Inflammatory macrophage treated with lipopolysaccharide for 4 hours (primary cell): Measurements from ENCODE around the gene MEOX1.
"Not testable (repeated sequence)": the region's sequence is repeated elsewhere in the genome, so short reads cannot be mapped to it uniquely, and the experiment has no call there.

ENCODE experiments used
- DNase-seq: peaks from one replicate; pipeline ENCODE4 v3.0.0-alpha.2; 2020

The MEOX1 gene

DNA sequence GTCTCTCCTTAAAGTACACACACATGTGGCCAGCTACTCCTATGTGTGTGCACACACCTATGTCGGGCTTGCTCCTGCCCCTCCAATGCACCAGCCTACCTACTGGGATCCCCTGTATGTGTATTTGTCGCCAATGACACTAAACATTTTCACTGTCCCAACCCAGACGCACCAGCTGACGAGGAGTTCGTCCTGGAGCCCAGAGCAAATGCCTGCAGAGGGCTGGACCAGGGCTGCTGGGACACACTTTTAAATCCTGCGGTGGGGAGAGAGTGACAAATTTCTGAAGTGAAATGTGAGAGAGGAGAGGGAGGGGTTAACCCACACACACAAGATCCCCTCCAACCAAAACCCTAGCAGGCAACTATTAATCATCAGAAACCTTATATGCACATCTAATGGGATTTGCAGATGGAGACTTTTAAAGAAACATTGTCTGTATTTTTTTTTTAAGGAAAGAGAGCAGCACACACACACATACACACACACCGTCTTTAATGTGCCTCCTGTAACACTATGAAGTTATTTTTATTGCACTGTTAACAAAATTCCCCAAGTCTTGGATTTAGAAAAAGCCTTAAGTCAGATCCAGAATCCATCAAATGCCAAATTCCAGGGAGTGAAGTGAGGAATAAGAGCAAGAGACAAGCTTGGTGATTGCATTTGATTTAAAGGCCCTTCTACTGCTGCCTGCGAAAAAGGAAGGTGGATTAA, at the start of gene MEOX1:
MEOX1 (minus strand) TSS at position 224 of the 714 bp plus-strand sequence. CDS start 388 bp downstream, outside the sequence.
- no peak for DNase-seq

DNA sequence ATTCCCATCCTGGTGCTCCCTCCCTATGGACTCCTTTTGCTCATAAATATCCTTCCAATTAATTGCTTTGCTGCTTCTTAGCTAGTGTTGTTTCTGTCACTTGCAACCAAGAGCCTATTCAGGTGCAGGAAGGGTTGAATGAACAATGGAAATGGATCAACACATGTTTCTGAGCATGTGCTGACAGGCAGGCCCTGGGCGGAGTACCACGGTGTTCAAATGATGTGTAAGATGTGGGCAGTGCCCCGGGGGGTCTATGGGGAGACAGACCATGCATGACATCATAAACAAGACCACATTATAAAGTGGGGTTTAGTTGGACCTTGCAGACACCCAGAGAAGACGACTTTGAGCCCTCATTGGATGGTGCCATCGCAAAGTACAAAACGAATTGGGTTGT, 48.4 kb upstream of the MEOX1 start:
- no peak for DNase-seq

DNA sequence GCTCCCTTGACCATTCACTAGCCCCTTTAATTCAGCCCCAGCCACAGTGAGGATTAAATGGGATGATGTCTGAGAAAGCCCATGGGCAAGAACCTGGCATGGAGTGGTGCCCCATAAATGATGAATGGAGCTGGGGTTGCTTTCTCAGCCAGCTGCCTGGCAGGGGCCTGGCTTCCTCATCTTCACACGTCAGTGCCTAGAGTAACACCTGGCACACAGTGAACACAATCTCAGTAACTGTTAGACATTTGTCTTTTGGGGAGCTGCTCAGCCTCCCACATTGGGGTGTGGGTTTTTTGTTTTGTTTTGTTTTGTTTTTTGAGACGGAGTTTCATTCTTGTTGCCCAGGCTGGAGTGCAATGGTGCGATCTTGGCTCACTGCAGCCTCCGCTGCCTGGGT, 47.5 kb upstream of the MEOX1 start:
- no peak for DNase-seq

GRCh38 chr17:43707184-43707583, 45.5 kb upstream of the MEOX1 start:
- DNase-seq: no peak

DNA sequence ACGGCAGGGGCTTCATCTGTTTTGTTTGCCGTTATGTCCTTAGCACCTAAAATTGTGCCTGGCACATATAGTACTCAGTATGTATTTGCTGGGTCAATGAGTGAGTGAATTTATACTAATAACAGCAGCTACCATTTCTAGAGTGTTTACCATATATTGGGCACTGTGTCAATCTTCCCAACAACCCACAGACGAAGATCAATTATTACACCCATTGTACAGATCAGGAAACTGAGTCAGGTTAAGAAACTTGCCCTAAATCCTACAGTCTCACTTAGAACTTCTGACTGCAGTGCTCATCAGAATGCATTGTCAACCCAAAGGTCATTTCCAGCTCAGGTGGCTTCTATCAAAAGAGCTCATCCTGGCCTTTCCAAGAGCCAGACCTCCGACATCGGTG, 44.5 kb upstream of the MEOX1 start:
- DNase-seq: no peak

GRCh38 chr17:43703630-43704029, 41.9 kb upstream of the MEOX1 start:
- no peak for DNase-seq

GRCh38 chr17:43702637-43703036, 40.9 kb upstream of the MEOX1 start:
- peak; percentile 26 for DNase-seq

- DNase-seq: peak; percentile 57
Observed at GRCh38 chr17:43701318-43701743, 39.6 kb upstream of the MEOX1 start.

DNA sequence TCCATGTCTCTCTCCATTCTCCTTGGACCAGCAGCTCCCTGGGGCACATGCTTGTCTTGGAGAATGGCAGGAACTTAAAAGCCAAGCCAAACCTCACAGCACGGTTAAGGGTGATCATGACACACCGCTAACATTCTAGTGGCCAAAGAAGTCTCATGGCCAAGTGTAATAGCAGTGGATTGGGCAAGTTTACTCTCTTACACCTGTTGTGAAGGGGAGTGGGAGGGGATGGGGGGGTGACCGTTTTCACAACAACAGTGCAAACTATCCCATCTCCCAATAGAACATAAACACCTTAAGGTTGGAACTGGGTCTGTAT, 37.7 kb upstream of the MEOX1 start:
- DNase-seq: no peak

DNA sequence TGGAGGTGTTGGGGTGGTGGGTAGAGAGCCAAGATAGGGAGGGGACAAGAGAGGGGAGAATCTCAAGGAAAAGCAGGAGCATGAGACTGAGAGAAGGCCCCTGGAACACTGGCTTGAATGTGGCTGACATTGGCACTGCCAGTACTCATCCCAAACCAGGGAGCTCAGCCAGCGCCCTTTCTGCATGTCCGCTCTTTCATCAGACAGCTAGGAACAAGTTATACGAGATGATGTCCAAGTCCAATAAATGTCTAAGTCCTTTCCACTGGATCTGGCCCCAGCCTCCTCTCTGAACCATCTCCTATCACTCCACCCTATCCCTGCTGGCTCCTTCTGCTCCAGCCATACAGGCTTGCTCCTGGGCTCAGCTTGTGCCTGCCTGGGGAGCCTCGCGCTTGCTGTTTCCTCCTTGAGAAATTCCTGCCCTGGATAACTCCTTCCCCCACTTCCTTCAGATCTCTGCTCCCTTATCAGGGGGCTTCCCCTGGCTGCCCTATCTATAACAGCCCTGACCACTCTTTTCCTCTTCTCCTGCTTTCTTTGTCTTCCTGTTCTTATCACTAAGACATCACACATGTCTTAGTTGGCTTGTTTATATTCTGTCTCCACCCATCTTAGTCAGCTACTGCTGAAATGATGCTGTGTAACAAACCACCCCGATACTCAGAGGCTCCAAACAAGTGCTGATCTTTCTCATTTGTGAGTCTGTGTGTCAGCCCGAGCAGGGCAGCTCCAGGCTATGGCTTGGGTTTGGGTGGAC, 37.1 kb upstream of the MEOX1 start:
- DNase-seq: no peak

GRCh38 chr17:43697937-43698336, 36.2 kb upstream of the MEOX1 start:
- DNase-seq: no peak

GRCh38 chr17:43696891-43697290, 35.2 kb upstream of the MEOX1 start:
- DNase-seq: no peak

DNA sequence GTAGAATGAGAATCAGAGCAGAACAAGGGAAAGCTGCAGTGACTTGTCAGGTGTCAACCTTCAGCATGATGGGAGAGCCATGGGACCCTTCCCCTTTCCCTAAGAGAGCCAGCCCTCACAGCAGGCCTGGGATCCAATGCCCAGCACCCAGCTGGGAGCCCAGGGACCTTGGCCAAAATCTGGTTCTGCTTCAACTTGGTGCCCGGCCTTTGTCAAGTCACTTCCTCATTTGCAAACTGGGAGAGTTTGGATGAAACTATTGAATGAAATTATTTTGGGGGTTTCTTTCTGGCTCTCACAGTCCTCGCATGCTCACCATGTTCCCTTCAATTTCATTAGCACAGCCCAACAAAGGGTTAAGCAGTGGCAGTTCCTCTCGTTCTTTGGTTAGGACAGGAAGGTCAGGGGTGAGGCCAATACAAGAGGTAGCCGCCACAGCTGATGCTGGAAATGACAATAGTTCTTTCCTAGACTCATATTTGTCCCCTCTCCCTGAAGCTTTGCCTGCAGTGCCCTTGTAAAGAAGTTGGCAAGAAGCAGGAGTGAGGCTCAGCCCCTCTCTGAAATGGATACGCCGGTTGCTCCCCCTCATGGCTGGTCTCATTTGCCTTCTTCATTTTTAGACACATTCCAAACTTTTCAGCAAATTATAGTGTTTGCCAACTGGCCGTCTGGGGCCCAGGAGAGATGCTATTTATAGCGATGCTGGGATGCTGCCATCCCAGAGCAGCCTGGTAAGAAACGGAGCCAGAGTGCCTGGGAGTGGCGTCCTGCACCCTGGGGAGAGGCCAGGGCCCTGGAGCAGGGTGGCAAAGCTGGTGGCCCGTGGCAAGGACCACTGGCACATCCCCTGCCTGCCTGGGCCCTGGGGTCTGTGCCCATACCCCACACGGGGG, 34.5 kb upstream of the MEOX1 start:
- DNase-seq: no peak

DNA sequence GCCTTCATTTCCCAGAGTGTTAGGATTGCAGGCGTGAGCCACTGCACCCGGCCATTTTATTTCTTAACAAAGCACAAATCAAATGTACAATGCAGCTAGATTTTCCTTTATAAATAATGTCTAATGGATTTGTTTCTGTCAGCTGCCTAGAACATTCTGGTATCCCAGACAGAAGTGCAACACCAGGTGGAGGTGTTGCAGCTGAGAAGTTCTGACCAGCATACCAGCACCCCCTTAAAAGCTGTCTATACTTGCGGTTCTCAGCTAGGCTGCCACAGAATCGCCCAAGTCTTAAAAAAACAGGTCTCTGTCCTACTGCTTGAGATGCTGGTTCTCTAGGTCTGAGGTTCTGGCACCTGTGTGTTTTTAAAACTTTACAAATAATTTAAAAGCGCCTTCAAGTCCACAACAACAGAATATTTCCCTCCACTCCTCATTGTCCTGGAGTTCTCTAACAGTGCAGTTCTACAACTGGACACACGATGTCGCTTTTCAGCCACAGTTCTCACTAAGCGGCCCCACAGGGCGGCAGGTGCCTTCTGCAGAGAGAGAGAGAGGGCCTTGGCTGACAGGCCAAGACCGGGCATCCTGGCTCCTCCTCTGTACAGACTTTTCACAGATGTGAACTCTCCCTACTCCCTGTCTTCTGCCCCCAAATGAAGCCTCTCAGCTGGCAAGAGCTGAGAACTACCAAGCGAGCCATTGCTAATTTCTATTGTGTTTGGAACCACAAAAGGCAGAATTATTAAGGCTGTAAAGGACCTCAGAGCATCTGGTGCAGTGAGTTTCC, 32.6 kb upstream of the MEOX1 start:
- peak; percentile 80 for DNase-seq

- DNase-seq: no peak
Observed at GRCh38 chr17:43691317-43691693, 29.6 kb upstream of the MEOX1 start.

DNA sequence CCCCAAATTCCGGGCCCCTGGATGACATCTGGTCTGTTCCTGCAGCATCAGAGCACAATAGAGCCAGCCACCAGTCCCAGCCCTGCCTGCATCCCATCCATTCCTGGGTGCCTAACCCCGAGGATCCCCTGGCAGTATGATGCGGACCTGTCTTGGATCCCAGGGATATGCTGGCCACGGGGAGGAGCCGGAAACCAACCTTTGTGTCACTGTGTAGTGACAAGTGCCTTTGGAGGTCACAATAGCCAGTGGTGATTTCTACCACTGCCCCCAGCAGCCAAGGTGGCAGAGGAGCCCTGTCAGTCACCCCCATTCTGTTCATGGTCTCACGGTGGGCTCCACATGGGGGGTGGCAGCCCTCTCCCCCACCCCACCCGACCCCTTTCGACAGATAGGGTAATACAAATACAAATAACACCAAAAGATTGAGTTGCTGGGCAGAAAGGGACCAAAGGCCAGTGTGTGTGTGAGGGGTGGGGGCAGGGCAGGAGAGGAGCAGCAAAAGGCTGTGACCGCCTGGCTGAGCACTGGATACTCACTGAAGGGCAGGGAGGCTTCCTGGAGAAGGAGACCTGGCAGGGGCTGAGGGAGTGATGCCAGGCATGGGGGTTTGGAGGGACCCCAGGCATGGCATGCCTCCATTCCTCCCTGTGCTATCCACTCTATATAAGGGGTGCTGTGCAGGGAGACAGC, 29.0 kb upstream of the MEOX1 start:
- no peak for DNase-seq

DNA sequence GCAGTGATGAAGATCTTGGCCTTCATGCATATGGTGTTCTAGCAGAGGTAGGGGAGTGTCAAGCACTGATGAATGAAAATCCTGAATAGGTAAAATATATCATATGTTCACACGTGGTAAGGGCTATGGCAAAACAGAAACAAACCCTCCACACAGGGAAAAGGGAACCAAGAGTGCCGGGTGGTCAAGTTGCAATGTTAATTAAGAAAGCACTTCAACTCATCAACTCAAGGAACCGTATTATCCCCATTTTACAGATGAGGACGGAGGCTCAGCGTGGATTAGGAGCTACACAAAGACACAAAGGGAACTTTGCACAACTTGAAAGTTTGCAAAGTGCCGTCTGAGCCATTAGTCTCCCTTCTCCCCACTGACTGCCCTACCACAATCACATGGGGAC, 28.1 kb upstream of the MEOX1 start:
- no peak for DNase-seq

- no peak for DNase-seq
Observed at GRCh38 chr17:43689131-43689530, 27.4 kb upstream of the MEOX1 start.

GRCh38 chr17:43686957-43687356, 25.2 kb upstream of the MEOX1 start:
- not testable (repeated sequence) for DNase-seq

GRCh38 chr17:43683928-43684653, 22.4 kb upstream of the MEOX1 start:
- no peak for DNase-seq

DNA sequence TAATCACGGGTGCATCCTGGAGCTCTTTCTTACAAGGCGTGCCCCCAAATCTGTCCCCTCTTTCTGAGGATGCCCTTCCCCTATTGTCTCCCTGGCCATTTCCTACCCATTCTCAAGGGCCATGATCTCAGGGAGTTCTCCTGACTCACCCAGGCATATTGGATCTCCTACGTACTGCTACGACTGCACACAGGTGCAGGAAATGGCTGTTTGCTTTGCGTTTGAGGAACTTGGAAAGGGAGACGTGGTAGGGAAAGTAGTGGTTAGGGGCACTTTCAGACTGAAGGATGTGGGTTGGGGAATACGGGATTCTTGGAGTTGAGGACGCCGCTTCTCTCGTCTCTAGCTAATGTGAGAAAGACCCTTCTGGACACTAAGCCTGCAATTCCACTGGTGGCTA, 18.7 kb upstream of the MEOX1 start:
- no peak for DNase-seq
